GM13976 (cell line): Measurements from ENCODE around the gene TBCEL.

Experiments
- DNase-seq: peaks from one replicate; pipeline ENCODE4 v3.0.0; 2012; ENCODE audit warnings: low spot score
- in situ Hi-C: fragments of 300-500 bp; cut with MboI; formaldehyde crosslinking; loops from one replicate; pipeline ENCODE4 v1.12.0; 2022; ENCODE audit warnings: low sequenced_read_pairs, mixed read lengths, inconsistent platforms; ENCODE audit not compliant: unreplicated experiment
- TF ChIP-seq, protein P1 (sequence below): IDR thresholded peaks from 2 replicates; pipeline ENCODE4 v1.5.1; 2012; ENCODE audit warnings: borderline replicate concordance, mild to moderate bottlenecking; ENCODE audit not compliant: insufficient read depth; ENCODE audit errors: extremely low read depth, missing control alignments, control extremely low read depth

TBCEL gene

DNA sequence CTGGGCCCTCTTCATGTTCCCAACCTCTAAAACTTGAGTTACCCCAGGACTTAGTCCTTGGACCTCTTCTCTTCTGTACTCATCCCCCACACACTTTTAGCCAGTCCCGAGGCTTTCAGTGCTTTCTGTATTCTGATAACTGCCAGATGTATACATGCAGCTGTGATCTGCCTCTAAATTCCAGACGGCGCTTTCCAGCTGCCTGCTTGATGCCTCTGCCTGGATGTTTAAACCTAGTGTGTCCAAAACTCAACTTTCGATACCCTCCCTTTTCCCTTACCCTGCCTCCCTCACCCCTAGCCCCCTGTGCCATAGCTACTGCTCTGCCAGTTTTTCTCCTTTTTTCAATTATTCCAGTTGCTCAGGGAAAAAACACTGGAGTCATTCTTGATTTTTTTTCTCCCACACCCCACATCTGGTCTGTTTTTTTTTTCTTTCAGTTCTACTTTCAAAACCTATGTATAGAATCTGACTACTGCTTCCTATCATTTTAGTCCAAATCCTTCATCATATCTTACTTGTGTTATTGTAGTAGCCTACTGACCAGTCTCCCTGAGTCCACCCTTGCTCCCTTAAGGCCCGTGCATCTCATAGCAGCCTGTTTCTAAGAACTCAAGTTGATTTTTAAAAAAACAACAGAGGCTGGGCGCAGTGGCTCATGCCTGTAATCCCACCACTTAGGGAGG is 44.2 kb downstream of the TBCEL start:
- TF ChIP-seq, protein P1, sequence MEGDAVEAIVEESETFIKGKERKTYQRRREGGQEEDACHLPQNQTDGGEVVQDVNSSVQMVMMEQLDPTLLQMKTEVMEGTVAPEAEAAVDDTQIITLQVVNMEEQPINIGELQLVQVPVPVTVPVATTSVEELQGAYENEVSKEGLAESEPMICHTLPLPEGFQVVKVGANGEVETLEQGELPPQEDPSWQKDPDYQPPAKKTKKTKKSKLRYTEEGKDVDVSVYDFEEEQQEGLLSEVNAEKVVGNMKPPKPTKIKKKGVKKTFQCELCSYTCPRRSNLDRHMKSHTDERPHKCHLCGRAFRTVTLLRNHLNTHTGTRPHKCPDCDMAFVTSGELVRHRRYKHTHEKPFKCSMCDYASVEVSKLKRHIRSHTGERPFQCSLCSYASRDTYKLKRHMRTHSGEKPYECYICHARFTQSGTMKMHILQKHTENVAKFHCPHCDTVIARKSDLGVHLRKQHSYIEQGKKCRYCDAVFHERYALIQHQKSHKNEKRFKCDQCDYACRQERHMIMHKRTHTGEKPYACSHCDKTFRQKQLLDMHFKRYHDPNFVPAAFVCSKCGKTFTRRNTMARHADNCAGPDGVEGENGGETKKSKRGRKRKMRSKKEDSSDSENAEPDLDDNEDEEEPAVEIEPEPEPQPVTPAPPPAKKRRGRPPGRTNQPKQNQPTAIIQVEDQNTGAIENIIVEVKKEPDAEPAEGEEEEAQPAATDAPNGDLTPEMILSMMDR: no peak
- in situ Hi-C loops: no loop called here
- DNase-seq: no peak

DNA sequence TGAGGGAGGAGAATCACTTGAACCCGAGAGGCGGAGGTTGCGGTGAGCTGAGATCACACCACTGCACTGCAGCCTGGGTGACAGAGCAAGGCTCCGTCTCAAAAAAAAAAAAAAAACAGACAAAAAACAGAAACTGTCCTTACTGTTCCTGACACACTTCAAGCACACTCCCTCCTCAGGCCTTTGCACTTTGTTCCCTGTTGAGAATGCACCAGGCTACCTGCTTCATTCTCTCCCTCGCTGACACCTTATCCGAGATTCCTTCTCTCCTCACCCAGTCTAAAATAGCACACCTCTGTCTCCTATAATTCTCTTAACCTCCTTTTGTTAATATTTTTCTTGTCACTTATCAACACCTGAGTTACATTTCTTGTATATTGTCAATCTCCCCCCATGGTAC is 44.9 kb downstream of the TBCEL start:
- no peak for DNase-seq
- in situ Hi-C loops: no loop called here
- TF ChIP-seq, protein P1: no peak

DNA sequence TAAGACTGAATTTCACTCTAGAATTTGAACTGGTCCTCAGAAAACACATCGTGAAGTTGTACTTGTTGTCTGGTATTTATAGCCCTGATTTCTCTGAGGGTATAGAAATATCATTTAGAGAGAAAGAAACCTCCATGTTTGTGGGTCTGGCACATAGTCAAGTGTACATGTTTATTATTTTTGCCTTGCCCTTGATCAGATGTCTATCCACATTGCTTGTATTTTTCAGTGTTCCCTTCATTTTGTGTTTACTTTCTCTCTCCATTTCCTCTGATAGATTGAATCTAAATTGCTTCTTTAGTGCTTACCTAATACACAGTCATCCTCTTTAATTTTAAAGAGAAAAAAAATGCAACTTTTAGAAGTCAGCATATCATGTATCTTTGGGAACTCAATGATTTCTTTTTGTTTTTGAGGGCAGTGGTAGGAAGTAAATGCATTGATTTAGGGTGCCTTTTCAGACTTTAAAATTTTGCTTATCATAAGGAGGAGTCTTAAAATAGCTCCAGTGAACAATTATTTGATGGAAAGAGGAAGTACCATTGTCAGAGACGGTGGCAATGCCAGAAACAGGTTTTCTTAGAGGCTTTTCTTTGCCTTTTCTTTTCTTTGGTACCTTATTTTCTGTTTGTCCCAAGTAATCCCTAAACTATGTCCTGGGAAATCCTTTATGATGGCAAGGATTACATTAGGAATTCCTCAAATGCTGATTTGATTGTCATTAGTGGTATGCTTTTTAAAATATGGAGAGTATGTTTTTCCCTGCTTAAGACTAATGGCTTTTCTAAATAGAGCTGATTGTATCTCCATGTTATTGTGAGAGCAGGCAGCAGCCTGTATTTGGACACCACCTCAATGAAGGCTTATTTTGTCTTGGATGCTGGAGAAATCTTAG is 47.3 kb downstream of the TBCEL start:
- in situ Hi-C loops: no loop called here
- TF ChIP-seq, protein P1: no peak
- DNase-seq: no peak

DNA sequence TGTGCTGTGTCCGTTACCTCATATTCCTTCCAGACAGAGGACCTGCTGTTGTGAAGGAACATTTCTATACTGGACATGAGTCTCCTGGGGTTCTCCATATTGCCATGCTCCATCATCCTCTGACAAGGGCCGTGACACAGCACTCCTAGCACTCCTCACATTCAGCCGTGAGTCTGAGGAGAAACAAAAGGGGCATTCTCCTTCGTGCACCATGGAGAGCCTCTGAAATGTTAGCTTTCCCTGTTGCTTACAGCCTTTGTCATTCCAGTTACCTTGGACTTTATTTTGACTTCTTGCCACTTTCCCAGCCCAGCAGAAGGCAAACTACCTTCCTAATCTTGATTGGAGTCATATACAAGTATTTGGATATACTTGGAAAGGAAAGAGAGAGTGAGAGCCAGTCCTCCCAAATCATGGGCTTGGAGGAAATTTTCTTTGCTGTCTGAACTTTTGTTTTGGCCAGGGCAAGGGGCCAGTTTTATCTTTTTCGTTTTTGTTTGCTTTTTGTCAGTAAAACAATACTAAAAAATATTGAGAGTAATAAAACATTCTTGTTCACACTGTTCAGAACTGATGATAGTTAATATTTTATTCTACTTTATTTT is 48.0 kb downstream of the TBCEL start:
- in situ Hi-C loops: no loop called here
- TF ChIP-seq, protein P1: no peak
- DNase-seq: no peak

DNA sequence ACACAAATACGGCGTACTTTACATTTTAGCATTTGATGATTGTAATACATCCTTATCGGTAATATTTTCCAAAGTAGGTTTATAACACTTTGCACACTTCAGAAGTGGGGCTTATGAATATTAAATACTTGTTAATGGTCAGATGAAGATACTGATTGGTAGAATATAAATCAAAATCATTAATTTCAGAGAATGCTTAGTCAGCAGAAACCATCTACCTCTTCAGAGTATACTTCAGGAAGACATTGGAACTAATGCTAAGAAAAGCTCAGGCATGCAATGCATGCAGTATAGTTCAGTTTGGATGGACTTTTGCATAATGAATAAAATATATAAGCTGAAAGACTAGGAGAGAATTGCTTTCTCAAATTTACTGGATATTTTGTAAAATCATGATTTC is 57.4 kb downstream of the TBCEL start:
- in situ Hi-C loops: no loop called here
- DNase-seq: no peak
- TF ChIP-seq, protein P1: no peak

DNA sequence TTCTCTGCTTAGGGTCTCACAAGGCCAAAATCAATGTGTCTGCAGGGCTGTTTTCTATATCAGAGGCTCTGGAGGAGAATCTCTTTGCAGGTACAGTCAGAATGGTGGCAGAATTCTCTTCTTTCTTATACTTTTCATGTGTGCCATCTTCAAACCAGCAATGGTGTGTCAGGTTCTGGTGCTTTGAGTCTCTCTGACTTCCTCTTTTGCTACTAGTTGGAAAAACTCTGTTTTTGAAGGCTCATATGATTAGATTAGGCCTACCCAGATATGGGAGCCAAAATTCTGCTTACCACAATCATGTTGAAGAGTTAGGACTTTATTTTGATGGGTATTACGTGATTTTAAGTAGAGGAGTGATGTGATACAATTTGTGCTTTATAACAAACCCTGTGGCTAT is 58.3 kb downstream of the TBCEL start:
- in situ Hi-C loops: no loop called here
- TF ChIP-seq, protein P1: no peak
- DNase-seq: no peak
